GM06990 (cell line): ENCODE results near the gene JPT1.
"Not testable (repeated sequence)": the region's sequence is repeated elsewhere in the genome, so short reads cannot be mapped to it uniquely, and the experiment has no call there.

Experiments
- DNase-seq: peaks from one replicate; pipeline ENCODE4 v3.0.0-alpha.2; 2011; ENCODE audit not compliant: insufficient read length; ENCODE audit errors: extremely low read depth
- H3K27me3 ChIP-seq: replicated peaks from 2 replicates; pipeline ENCODE4 v1.6.0; 2011; ENCODE audit warnings: low read length; ENCODE audit not compliant: control insufficient read depth, insufficient read depth
- H3K36me3 ChIP-seq: 2 replicates; pipeline ENCODE4 v1.5.1; 2011; ENCODE audit warnings: low read length; ENCODE audit not compliant: control insufficient read depth, insufficient read depth
- H3K4me3 ChIP-seq: replicated peaks from 2 replicates; pipeline ENCODE4 v1.5.1; 2011; ENCODE audit warnings: low read depth, mild to moderate bottlenecking, control low read depth, low read length
- CTCF ChIP-seq: IDR thresholded peaks from 2 replicates; pipeline ENCODE4 v1.5.1; 2011; ENCODE audit warnings: low read length, control low read depth, mild to moderate bottlenecking, inconsistent platforms; ENCODE audit not compliant: insufficient read depth, poor library complexity, severe bottlenecking

Gene JPT1

GRCh38 chr17:75144816-75145512, 9.3 kb downstream of the JPT1 start:
- TF ChIP-seq CTCF: no peak
- DNase-seq: no peak
- peaks cover 21% of the 10 kb centered on the region for H3K36me3 ChIP-seq
- no peaks in the 10 kb centered on the region for H3K27me3 ChIP-seq
- H3K4me3 ChIP-seq: no peak overlapping the region

- no peak for TF ChIP-seq CTCF
- H3K36me3 ChIP-seq: peaks cover 18% of the 10 kb centered on the region
- DNase-seq: no peak
- no peak overlapping the region for H3K4me3 ChIP-seq
- H3K27me3 ChIP-seq: no peaks in the 10 kb centered on the region
Measured at GRCh38 chr17:75142236-75142971, 11.9 kb downstream of the JPT1 start.

- no peak for DNase-seq
- Histone ChIP-seq H3K36me3 (peaks cover 7% of the 10 kb centered on the region), H3K27me3 (no peaks in the 10 kb centered on the region), H3K4me3 (no peak overlapping the region)
- TF ChIP-seq CTCF: no peak
Measured at GRCh38 chr17:75138519-75138918, 15.8 kb downstream of the JPT1 start.

GRCh38 chr17:75137762-75138161, 16.6 kb downstream of the JPT1 start:
- not testable (repeated sequence) for H3K4me3 ChIP-seq, H3K27me3 ChIP-seq, H3K36me3 ChIP-seq, DNase-seq

GRCh38 chr17:75135946-75136345, 18.4 kb downstream of the JPT1 start:
- peaks cover 7% of the 10 kb centered on the region for H3K36me3 ChIP-seq
- no peaks in the 10 kb centered on the region for H3K27me3 ChIP-seq

More at GRCh38 chr17:75135946-75136345, 18.4 kb downstream of the JPT1 start:
- no peak overlapping the region for H3K4me3 ChIP-seq
- TF ChIP-seq CTCF: no peak
- DNase-seq: no peak
